HG03060 (cell line): ENCODE data around the gene SCAF1.

Experiments used
- ATAC-seq: cut with Tn5 transposase; IDR thresholded peaks from one replicate; pipeline ENCODE4 v1.9.1; 2021; ENCODE audit warnings: low read depth, moderate number of reproducible peaks; ENCODE audit not compliant: unreplicated experiment

SCAF1 gene

DNA sequence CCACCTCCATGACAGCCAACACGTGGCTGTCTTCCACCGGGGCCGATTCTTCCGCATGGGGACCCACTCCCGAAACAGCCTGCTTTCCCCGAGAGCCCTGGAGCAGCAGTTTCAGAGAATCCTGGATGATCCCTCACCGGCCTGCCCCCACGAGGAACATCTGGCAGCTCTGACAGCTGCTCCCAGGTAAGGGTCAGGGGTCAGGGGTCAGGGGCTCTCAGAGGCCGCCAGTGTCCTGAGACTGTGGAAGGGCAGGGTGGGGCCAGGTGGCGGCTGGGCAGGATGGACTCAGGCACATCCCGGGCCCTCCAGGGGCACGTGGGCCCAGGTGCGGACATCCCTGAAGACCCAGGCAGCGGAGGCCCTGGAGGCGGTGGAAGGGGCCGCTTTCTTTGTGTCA, 63.9 kb downstream of the SCAF1 start:
- ATAC-seq, result no peak
